Endodermal cell (in vitro differentiated cells): ENCODE results near the gene DSTN. TPM values are rescaled to one million over a fixed set of nuclear protein-coding genes. Genes with fewer than 3 reads are reported as not detected.

Experiments used
- DNase-seq: peaks from one replicate; pipeline ENCODE4 v3.0.0-alpha.2; 2017
- H3K27ac ChIP-seq: 2 replicates; pipeline ENCODE4 v1.5.1; 2013; ENCODE audit warnings: mild to moderate bottlenecking, low read depth, low read length, moderate library complexity
- H3K27me3 ChIP-seq: 2 replicates; pipeline ENCODE4 v1.6.1; 2013; ENCODE audit warnings: mild to moderate bottlenecking, low read length, moderate library complexity; ENCODE audit not compliant: insufficient read depth, control insufficient read depth, poor library complexity, severe bottlenecking
- H3K36me3 ChIP-seq: 2 replicates; pipeline ENCODE4 v1.7.0; 2013; ENCODE audit warnings: mild to moderate bottlenecking, low read length, moderate library complexity; ENCODE audit not compliant: control insufficient read depth, insufficient read depth
- H3K4me1 ChIP-seq: one replicate; pipeline ENCODE4 v1.7.0; 2013; ENCODE audit warnings: low read length; ENCODE audit not compliant: control insufficient read depth, insufficient read depth
- H3K4me3 ChIP-seq: 2 replicates; pipeline ENCODE4 v1.5.1; 2013; ENCODE audit warnings: mild to moderate bottlenecking, low read length, moderate library complexity
- H3K9ac ChIP-seq: 2 replicates; pipeline ENCODE4 v1.6.1; 2013; ENCODE audit warnings: mild to moderate bottlenecking, low read length, moderate library complexity; ENCODE audit not compliant: poor library complexity, severe bottlenecking; ENCODE audit errors: extremely low read depth
- H3K9me3 ChIP-seq: 2 replicates; pipeline ENCODE4 v1.6.1; 2013; ENCODE audit warnings: mild to moderate bottlenecking, low read length, moderate library complexity; ENCODE audit not compliant: control insufficient read depth
- H3K27ac Mint-ChIP-seq: 2 replicates; pipeline ENCODE4 v1.8.0; 2020; ENCODE audit warnings: mixed read lengths
- H3K27me3 Mint-ChIP-seq: 2 replicates; pipeline ENCODE4 v1.8.0; 2021; ENCODE audit warnings: mild to moderate bottlenecking, mixed read lengths; ENCODE audit not compliant: insufficient read depth
- H3K36me3 Mint-ChIP-seq: 2 replicates; pipeline ENCODE4 v1.8.0; 2020; ENCODE audit warnings: low read depth, mixed read lengths
- H3K4me1 Mint-ChIP-seq: 2 replicates; pipeline ENCODE4 v1.8.0; 2020; ENCODE audit warnings: mixed read lengths
- H3K4me3 Mint-ChIP-seq: 2 replicates; pipeline ENCODE4 v1.8.0; 2020; ENCODE audit warnings: mild to moderate bottlenecking, moderate library complexity, mixed read lengths
- H3K9me3 Mint-ChIP-seq: 2 replicates; pipeline ENCODE4 v1.8.0; 2020; ENCODE audit warnings: mild to moderate bottlenecking, mixed read lengths
- WGBS, 2 experiments: methylation state at CpG; one replicate each; pipeline versions ENCODE4 v1.1.5 to v1.1.7; 2013; ENCODE audit warnings: missing lambda C conversion rate in 2 of 2, mixed read lengths in 1 of 2; ENCODE audit not compliant: insufficient coverage in 1 of 2, insufficient read length in 1 of 2; 5-methylcytosine and 5-hydroxymethylcytosine counted together
- total RNA-seq, 2 donors: library from RNA; stranded (reverse); fragmentation: NEBNext Ultra II Directional in 1 of 2; extraction: Animal tissue kit (Norgen Biotek cat#: 25700) in 1 of 2; gene quantifications; 2 replicates in 1 of 2; 3 replicates in 1 of 2; pipeline ENCODE4 v1.2.1, GENCODE V29; 2021
- TF ChIP-seq, protein P1 (sequence below): fragments of 200-600 bp; sonication (generic); conservative IDR thresholded peaks from 2 replicates; pipeline ENCODE4 v1.5.0; 2021; ENCODE audit warnings: antibody characterized with exemption, mild to moderate bottlenecking

The DSTN gene
- total RNA-seq, 2 donors from 2014 or later = 196 to 204 TPM

DNA sequence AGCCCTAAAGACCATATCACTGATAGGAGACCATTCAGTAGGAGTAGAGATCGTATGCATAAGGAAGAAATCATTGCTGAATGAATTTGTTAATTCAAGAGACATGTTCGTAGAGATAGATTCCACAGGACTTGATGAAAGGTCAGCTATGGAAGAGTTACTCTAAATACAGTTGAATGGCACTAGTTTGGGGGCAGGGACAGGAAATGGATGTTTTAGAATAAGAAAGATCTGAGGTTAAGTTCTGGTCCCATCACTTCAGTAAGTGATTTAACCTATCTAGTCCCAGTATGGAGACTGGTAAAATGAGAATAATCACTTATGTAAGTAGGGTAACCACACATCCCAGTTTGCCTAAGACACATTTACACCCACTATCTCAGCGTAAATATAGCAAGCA, 35.8 kb upstream of the DSTN start:
- H3K36me3 ChIP-seq = no peaks in the 10 kb centered on the region
- no peaks in the 10 kb centered on the region for H3K27me3 ChIP-seq
- no peaks in the 10 kb centered on the region for H3K4me1 ChIP-seq
- Mint-ChIP-seq H3K9me3 (no peaks in the 10 kb centered on the region), H3K36me3 (no peaks in the 10 kb centered on the region), H3K27me3 (peaks cover 9% of the 10 kb centered on the region), H3K4me3 (no peak overlapping the region), H3K4me1 (peaks cover 20% of the 10 kb centered on the region), H3K27ac (no peak overlapping the region)
- WGBS, 2 experiments = 83 to 91% methylated on average over 3 of the region's 3 CpGs
- no peak overlapping the region for H3K9ac ChIP-seq
- no peak overlapping the region for H3K27ac ChIP-seq
- TF ChIP-seq, protein P1, sequence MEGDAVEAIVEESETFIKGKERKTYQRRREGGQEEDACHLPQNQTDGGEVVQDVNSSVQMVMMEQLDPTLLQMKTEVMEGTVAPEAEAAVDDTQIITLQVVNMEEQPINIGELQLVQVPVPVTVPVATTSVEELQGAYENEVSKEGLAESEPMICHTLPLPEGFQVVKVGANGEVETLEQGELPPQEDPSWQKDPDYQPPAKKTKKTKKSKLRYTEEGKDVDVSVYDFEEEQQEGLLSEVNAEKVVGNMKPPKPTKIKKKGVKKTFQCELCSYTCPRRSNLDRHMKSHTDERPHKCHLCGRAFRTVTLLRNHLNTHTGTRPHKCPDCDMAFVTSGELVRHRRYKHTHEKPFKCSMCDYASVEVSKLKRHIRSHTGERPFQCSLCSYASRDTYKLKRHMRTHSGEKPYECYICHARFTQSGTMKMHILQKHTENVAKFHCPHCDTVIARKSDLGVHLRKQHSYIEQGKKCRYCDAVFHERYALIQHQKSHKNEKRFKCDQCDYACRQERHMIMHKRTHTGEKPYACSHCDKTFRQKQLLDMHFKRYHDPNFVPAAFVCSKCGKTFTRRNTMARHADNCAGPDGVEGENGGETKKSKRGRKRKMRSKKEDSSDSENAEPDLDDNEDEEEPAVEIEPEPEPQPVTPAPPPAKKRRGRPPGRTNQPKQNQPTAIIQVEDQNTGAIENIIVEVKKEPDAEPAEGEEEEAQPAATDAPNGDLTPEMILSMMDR = no peak
- H3K9me3 ChIP-seq = no peaks in the 10 kb centered on the region
- no peak overlapping the region for H3K4me3 ChIP-seq
- no peak for DNase-seq

DNA sequence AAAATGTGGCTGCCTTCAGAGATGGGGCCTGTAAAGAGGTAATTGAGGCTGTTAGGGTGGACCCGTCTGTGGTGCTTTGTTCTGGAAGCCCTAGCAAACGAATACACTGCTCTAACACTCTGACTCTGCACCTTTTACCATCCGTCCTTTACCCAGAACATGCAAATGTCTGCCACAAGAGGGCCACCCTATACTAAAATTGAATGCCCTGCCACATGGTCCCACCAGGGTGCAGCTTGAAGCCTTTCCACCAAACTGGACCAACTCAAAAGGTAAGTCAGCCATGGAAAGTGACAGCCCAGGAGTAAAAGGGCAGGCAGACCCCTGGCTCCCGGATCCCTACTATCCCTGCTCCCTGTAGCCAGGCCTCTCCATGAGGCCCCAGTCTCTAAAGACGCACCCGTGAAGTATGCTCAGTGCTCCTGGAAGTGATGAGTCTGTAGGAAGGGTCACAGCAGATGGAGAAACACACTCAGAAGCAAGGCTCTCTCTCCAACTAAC, 32.9 kb upstream of the DSTN start:
- Mint-ChIP-seq H3K4me1 (peaks cover 16% of the 10 kb centered on the region), H3K27ac (peak overlapping the region; percentile 82), H3K4me3 (no peak overlapping the region), H3K9me3 (no peaks in the 10 kb centered on the region), H3K27me3 (no peaks in the 10 kb centered on the region), H3K36me3 (no peaks in the 10 kb centered on the region)
- Histone ChIP-seq H3K4me3 (no peak overlapping the region), H3K27me3 (no peaks in the 10 kb centered on the region), H3K9ac (no peak overlapping the region), H3K36me3 (no peaks in the 10 kb centered on the region), H3K27ac (no peak overlapping the region), H3K4me1 (no peaks in the 10 kb centered on the region), H3K9me3 (no peaks in the 10 kb centered on the region)
- WGBS, 2 experiments = 27% methylated on average over 6 of the region's 6 CpGs; no CpG with 5 or more reads in 1 of the 2 experiments
- TF ChIP-seq, protein P1 = peak; percentile 97
- DNase-seq = peak; percentile 94

DNA sequence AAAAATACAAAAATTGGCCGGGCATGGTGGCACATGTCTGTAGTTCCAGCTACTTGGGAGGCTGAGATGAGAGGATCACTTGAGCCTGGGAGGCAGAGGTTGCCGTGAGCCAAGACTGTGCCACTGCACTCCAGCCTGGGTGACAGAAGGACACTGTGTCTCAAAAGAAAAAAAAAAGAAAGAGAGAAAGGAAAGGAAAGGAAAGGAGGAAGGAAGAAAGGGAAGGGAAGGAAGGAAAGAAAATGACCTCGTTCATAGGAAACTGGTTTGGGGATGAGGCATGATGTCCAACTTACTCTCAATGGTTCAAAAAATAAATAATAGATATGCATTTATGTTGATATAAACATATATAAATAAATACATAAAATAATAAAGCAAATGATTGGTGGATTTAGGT, 31.9 kb upstream of the DSTN start:
- no peaks in the 10 kb centered on the region for H3K27me3 Mint-ChIP-seq
- no peak overlapping the region for H3K4me3 ChIP-seq
- H3K27ac Mint-ChIP-seq = no peak overlapping the region
- no peaks in the 10 kb centered on the region for H3K9me3 Mint-ChIP-seq
- TF ChIP-seq, protein P1 = no peak
- H3K36me3 Mint-ChIP-seq = no peaks in the 10 kb centered on the region
- H3K4me1 ChIP-seq = no peaks in the 10 kb centered on the region
- H3K4me3 Mint-ChIP-seq = no peak overlapping the region
- no peak for DNase-seq
- no peaks in the 10 kb centered on the region for H3K36me3 ChIP-seq
- WGBS, 2 experiments = 90 to 94% methylated on average over 1 to 3 of the region's 3 CpGs
- no peak overlapping the region for H3K27ac ChIP-seq
- H3K9ac ChIP-seq = no peak overlapping the region
- peaks cover 16% of the 10 kb centered on the region for H3K4me1 Mint-ChIP-seq
- no peaks in the 10 kb centered on the region for H3K9me3 ChIP-seq
- no peaks in the 10 kb centered on the region for H3K27me3 ChIP-seq
